Neural progenitor cell (in vitro differentiated cells): ENCODE data around the gene MASP1.

Source experiments
- EZH2 ChIP-seq: fragments of 200-600 bp; sonication (generic); IDR thresholded peaks from 2 replicates; pipeline ENCODE4 v1.6.1; 2017; ENCODE audit warnings: antibody characterized with exemption, mild to moderate bottlenecking, moderate library complexity
- EZH2phosphoT487 ChIP-seq: fragments of 200-600 bp; sonication (generic); IDR thresholded peaks from 2 replicates; pipeline ENCODE4 v1.6.1; 2017; ENCODE audit warnings: antibody characterized with exemption
- TF ChIP-seq, protein P1 (sequence below): fragments of 200-600 bp; sonication (generic); IDR thresholded peaks from 2 replicates; pipeline ENCODE4 v1.5.1; 2017; ENCODE audit warnings: antibody characterized with exemption, mild to moderate bottlenecking

DNA sequence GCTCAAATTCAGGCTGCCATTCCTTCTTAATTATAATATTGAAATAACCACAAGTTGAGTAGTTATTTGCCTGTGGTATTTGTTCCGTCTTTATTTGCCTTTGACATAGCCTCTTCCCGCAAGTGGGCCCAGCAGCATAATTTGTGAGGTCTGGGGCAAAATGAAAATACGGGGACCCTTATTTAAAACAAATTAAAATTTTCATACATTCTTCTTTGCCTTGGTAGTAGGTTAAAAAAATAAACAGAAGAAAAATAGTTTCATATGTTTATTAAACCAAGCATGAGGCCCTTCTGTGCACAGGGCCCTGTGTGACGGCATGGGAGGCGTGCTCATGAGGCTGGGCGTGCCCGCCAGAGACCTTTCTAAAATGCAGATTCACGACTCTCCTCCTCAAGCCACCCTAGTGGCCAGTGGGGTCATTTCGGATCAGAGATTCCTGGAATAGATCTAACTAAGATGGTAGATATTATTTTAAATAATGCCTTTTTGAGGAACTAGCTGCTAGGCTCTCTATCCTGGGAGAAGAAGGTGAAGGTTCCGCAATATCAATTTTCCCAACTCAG is 35.4 kb downstream of the MASP1 start:
- TF ChIP-seq, protein P1, sequence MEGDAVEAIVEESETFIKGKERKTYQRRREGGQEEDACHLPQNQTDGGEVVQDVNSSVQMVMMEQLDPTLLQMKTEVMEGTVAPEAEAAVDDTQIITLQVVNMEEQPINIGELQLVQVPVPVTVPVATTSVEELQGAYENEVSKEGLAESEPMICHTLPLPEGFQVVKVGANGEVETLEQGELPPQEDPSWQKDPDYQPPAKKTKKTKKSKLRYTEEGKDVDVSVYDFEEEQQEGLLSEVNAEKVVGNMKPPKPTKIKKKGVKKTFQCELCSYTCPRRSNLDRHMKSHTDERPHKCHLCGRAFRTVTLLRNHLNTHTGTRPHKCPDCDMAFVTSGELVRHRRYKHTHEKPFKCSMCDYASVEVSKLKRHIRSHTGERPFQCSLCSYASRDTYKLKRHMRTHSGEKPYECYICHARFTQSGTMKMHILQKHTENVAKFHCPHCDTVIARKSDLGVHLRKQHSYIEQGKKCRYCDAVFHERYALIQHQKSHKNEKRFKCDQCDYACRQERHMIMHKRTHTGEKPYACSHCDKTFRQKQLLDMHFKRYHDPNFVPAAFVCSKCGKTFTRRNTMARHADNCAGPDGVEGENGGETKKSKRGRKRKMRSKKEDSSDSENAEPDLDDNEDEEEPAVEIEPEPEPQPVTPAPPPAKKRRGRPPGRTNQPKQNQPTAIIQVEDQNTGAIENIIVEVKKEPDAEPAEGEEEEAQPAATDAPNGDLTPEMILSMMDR = peak; percentile 25
- TF ChIP-seq EZH2phosphoT487 = no peak
- TF ChIP-seq EZH2 = no peak
